GM18499 (cell line): Measurements from ENCODE around the gene ELOVL2.

Source experiments
- ATAC-seq: cut with Tn5 transposase; IDR thresholded peaks from one replicate; pipeline ENCODE4 v1.9.1; 2021; ENCODE audit warnings: moderate number of reproducible peaks; ENCODE audit not compliant: insufficient read depth, unreplicated experiment

ELOVL2 gene

GRCh38 chr6:11062083-11062482 is 18.0 kb upstream of the ELOVL2 start:
- ATAC-seq, result no peak

- no peak for ATAC-seq
These were observed 14.3 kb upstream of the ELOVL2 start for GRCh38 chr6:11058406-11058805.

- no peak for ATAC-seq
These were observed 12.8 kb upstream of the ELOVL2 start for GRCh38 chr6:11056871-11057270.

- no peak for ATAC-seq
These were observed 11.1 kb upstream of the ELOVL2 start for GRCh38 chr6:11055127-11055627.

- ATAC-seq, result no peak
These were observed 10.6 kb upstream of the ELOVL2 start for GRCh38 chr6:11054722-11055121.

- ATAC-seq, result no peak
These were observed 9.2 kb upstream of the ELOVL2 start for GRCh38 chr6:11053307-11053706.

GRCh38 chr6:11050731-11051130 is 6.6 kb upstream of the ELOVL2 start:
- no peak for ATAC-seq

GRCh38 chr6:11044712-11045167 is 635 bp upstream of the ELOVL2 start:
- ATAC-seq, result no peak

- no peak for ATAC-seq
These were observed 636 bp downstream of the ELOVL2 start for GRCh38 chr6:11043378-11043960.

- no peak for ATAC-seq
These were observed 1.2 kb downstream of the ELOVL2 start for GRCh38 chr6:11042750-11043377.

GRCh38 chr6:11042025-11042749 is 1.9 kb downstream of the ELOVL2 start:
- ATAC-seq, result no peak

- no peak for ATAC-seq
These were observed 4.0 kb downstream of the ELOVL2 start for GRCh38 chr6:11040134-11040533.

GRCh38 chr6:11039040-11039439 is 5.1 kb downstream of the ELOVL2 start:
- ATAC-seq, result no peak

- no peak for ATAC-seq
These were observed 7.1 kb downstream of the ELOVL2 start for GRCh38 chr6:11036977-11037430.

GRCh38 chr6:11036351-11036740 is 7.8 kb downstream of the ELOVL2 start:
- ATAC-seq, result no peak

- ATAC-seq, result no peak
These were observed 8.3 kb downstream of the ELOVL2 start for GRCh38 chr6:11035616-11036350.

- ATAC-seq, result no peak
These were observed 10.3 kb downstream of the ELOVL2 start for GRCh38 chr6:11033825-11034224.

GRCh38 chr6:11030904-11031303 is 13.2 kb downstream of the ELOVL2 start:
- ATAC-seq, result no peak

GRCh38 chr6:11028959-11029358 is 15.1 kb downstream of the ELOVL2 start:
- no peak for ATAC-seq

GRCh38 chr6:11027565-11028110 is 16.5 kb downstream of the ELOVL2 start:
- ATAC-seq, result no peak
